ENCODE measurements around the gene IRF9.

IRF9 gene

GRCh38 chr14:24190416-24190815 lies 29.4 kb downstream of the IRF9 start:
- ChIA-PET CTCF (interaction anchor here (1.1 kb wide), 1 partner anchor 156 kb away, joined by 3 read pairs; no protein-coding TSS in a partner anchor), POLR2A (no interaction called here)
- Histone ChIP-seq H3K36me3 (ENCODE audit: control insufficient read depth in 2 of 2, insufficient read depth in 1 of 2, low read length in 2 of 2) (peaks cover 6 to 67% of the 10 kb centered on the region in 2 experiments), H3K4me3 (ENCODE audit: low read depth, low read length) (no peak overlapping the region), H3K4me1 (ENCODE audit: control insufficient read depth, insufficient read depth, low read length) (peaks cover 11% of the 10 kb centered on the region; the same call in 1 of the 2 replicates), H3K27ac (ENCODE audit: extremely low read depth, low read depth, low read length) (no peak overlapping the region), H3K9me3 (ENCODE audit: control insufficient read depth, insufficient read depth, low read depth, low read length) (no peaks in the 10 kb centered on the region)
- TF ChIP-seq ZBTB20 (tag by site-specific recombination; IDR thresholded peaks at IDR 0.05) (no peak), ZNF600 (tag by site-specific recombination; IDR thresholded peaks at IDR 0.05) (peak; percentile 52)

GRCh38 chr14:24192933-24193332 lies 31.9 kb downstream of the IRF9 start:
- ChIA-PET POLR2A (no interaction called here), CTCF (no interaction called here)
- H3K27ac ChIP-seq (ENCODE audit: extremely low read depth, low read depth, low read length): no peak overlapping the region
- no peak overlapping the region for H3K4me3 ChIP-seq (ENCODE audit: low read depth, low read length)
- TF ChIP-seq ZFP3 (tag by site-specific recombination; IDR thresholded peaks at IDR 0.05; ENCODE audit: low read depth) (no peak), ZNF202 (tag by site-specific recombination; IDR thresholded peaks at IDR 0.05; ENCODE audit: borderline replicate concordance) (no peak), ZNF140 (tag by site-specific recombination; IDR thresholded peaks at IDR 0.05) (no peak), ZNF701 (tag by site-specific recombination; IDR thresholded peaks at IDR 0.05) (no peak), ZNF600 (tag by site-specific recombination; IDR thresholded peaks at IDR 0.05) (no peak), ZNF596 (tag by site-specific recombination; IDR thresholded peaks at IDR 0.05) (no peak), KLF7 (tag by site-specific recombination; IDR thresholded peaks at IDR 0.05; ENCODE audit: borderline replicate concordance) (no peak)
- H3K36me3 ChIP-seq (ENCODE audit: control insufficient read depth in 2 of 2, insufficient read depth in 1 of 2, low read length in 2 of 2): peaks cover 6 to 43% of the 10 kb centered on the region in 2 experiments
- H3K4me1 ChIP-seq (ENCODE audit: control insufficient read depth, insufficient read depth, low read length): peaks cover 6% of the 10 kb centered on the region; the same call in 1 of the 2 replicates
- H3K9me3 ChIP-seq (ENCODE audit: control insufficient read depth, insufficient read depth, low read depth, low read length): no peaks in the 10 kb centered on the region

GRCh38 chr14:24194186-24194872 lies 33.3 kb downstream of the IRF9 start:
- POLR2A ChIA-PET: interaction anchor here (0.9 to 4.1 kb wide), 7 partner anchors 19 to 100 kb away, joined by 5 to 43 read pairs (median 9); partner anchors contain the start of genes CHMP4A, IRF9, MDP1 and PCK2
- H3K27ac ChIP-seq (ENCODE audit: extremely low read depth, low read depth, low read length): peak overlapping the region; percentile 97
- CTCF ChIA-PET: interaction anchor here (0.6 to 2.4 kb wide), 2 partner anchors 34 to 49 kb away, joined by 3 to 10 read pairs; partner anchors contain the start of gene IRF9
- H3K9me3 ChIP-seq (ENCODE audit: control insufficient read depth, insufficient read depth, low read depth, low read length): no peaks in the 10 kb centered on the region
- TF ChIP-seq ZNF560 (tag by site-specific recombination; IDR thresholded peaks at IDR 0.05; ENCODE audit: borderline replicate concordance) (no peak), ZNF837 (tag by site-specific recombination; IDR thresholded peaks at IDR 0.05) (no peak), ZNF146 (tag by site-specific recombination; IDR thresholded peaks at IDR 0.05) (no peak), ZNF488 (tag by site-specific recombination; IDR thresholded peaks at IDR 0.05) (no peak), ZNF707 (tag by site-specific recombination; IDR thresholded peaks at IDR 0.05) (no peak), ZNF24 (tag by site-specific recombination; IDR thresholded peaks at IDR 0.05) (no peak), ZBTB21 (tag by site-specific recombination; IDR thresholded peaks at IDR 0.05) (no peak), ZNF157 (tag by site-specific recombination; IDR thresholded peaks at IDR 0.05) (no peak), ZNF292 (tag by site-specific recombination; IDR thresholded peaks at IDR 0.05; ENCODE audit: borderline replicate concordance, low read depth) (no peak), ZNF501 (tag by site-specific recombination; IDR thresholded peaks at IDR 0.05) (no peak), ZNF792 (tag by site-specific recombination; IDR thresholded peaks at IDR 0.05) (no peak)
- peak overlapping the region; percentile 89; the same call in 1 of the 2 replicates for H3K4me3 ChIP-seq (ENCODE audit: low read depth, low read length)
- H3K36me3 ChIP-seq (ENCODE audit: control insufficient read depth in 2 of 2, insufficient read depth in 1 of 2, low read length in 2 of 2): peaks cover 6 to 53% of the 10 kb centered on the region in 2 experiments
- peaks cover 4% of the 10 kb centered on the region; the same call in 1 of the 2 replicates for H3K4me1 ChIP-seq (ENCODE audit: control insufficient read depth, insufficient read depth, low read length)
